Activated CD8-positive, alpha-beta T cell treated with anti-CD3 and anti-CD28 coated beads for 36 hours (primary cell): ENCODE measurements around the gene CCDC12. TPM values are rescaled to one million over a fixed set of nuclear protein-coding genes. Genes with fewer than 3 reads are reported as not detected.
A peak's percentile ranks its signal among the peaks of the same experiment; 100 is the strongest.

Experiments
- ATAC-seq: fragments of 200-7000 bp; cut with Tn5 transposase; one replicate; pipeline ENCODE4 v1.10.0; 2021; ENCODE audit warnings: mild to moderate bottlenecking, moderate library complexity
- CTCF ChIA-PET: fragments of 350-600 bp; sonication (Branson Sonifier 250); formaldehyde crosslinking; loops from one replicate; lab custom pipeline; 2021; ENCODE audit warnings: antibody characterized with exemption; lab: Charles Lee
- POLR2A ChIA-PET: fragments of 350-600 bp; sonication (Branson Sonifier 250); formaldehyde crosslinking; loops from one replicate; lab custom pipeline; 2021; ENCODE audit warnings: antibody characterized with exemption; lab: Charles Lee
- DNase-seq: peaks from one replicate; pipeline ENCODE4 v3.0.0-alpha.2; 2020
- H3K27ac Mint-ChIP-seq: one replicate; pipeline ENCODE4 v1.8.0; 2021; ENCODE audit warnings: mild to moderate bottlenecking, mixed read lengths
- H3K27me3 Mint-ChIP-seq: one replicate; pipeline ENCODE4 v1.8.0; 2021; ENCODE audit warnings: mixed read lengths
- H3K36me3 Mint-ChIP-seq: one replicate; pipeline ENCODE4 v1.8.0; 2021; ENCODE audit warnings: low read depth, mixed read lengths
- H3K4me1 Mint-ChIP-seq: one replicate; pipeline ENCODE4 v1.8.0; 2021; ENCODE audit warnings: low read depth, mixed read lengths
- H3K4me3 Mint-ChIP-seq: one replicate; pipeline ENCODE4 v1.8.0; 2021; ENCODE audit warnings: mild to moderate bottlenecking, moderate library complexity, mixed read lengths
- H3K9me3 Mint-ChIP-seq: one replicate; pipeline ENCODE4 v1.8.0; 2021; ENCODE audit warnings: mixed read lengths
- CTCF ChIP-seq: fragments of 200-600 bp; IDR thresholded peaks from one replicate; pipeline ENCODE4 v1.8.0; 2022; ENCODE audit warnings: antibody characterized with exemption, mild to moderate bottlenecking
- intact Hi-C: fragments of 100-400 bp; cut with micrococcal nuclease; formaldehyde crosslinking; loops from one replicate; pipeline ENCODE4 v1.10.0; 2022
- total RNA-seq, 2 experiments: library from RNA; stranded (reverse); gene quantifications; one replicate each; pipeline ENCODE4 v1.2.3, GENCODE V29; 2021

The CCDC12 gene
- total RNA-seq, 2 experiments from 2014 or later: 51.2 to 51.6 TPM

GRCh38 chr3:46893146-46893748 lies 83.3 kb downstream of the CCDC12 start:
- CTCF ChIA-PET: interaction anchor here (1.2 to 6.0 kb wide), 3 partner anchors 16 to 186 kb away, joined by 4 to 23 read pairs (median 20); no protein-coding TSS in a partner anchor
- ATAC-seq (no peak), DNase-seq (no peak)
- Mint-ChIP-seq H3K4me3 (no peak overlapping the region), H3K9me3 (no peaks in the 10 kb centered on the region), H3K27ac (no peak overlapping the region), H3K4me1 (no peaks in the 10 kb centered on the region), H3K36me3 (no peaks in the 10 kb centered on the region), H3K27me3 (peaks cover 49% of the 10 kb centered on the region)
- no peak for TF ChIP-seq CTCF
- POLR2A ChIA-PET: no interaction called here
- intact Hi-C loops: no loop called here

GRCh38 chr3:46892285-46893145 lies 84.0 kb downstream of the CCDC12 start:
- no peak for TF ChIP-seq CTCF
- intact Hi-C loops: no loop called here
- ChIA-PET POLR2A (no interaction called here), CTCF (interaction anchor here (1.1 to 6.0 kb wide), 3 partner anchors 17 to 26 kb away, joined by 4 to 23 read pairs (median 4); no protein-coding TSS in a partner anchor)
- H3K36me3 Mint-ChIP-seq: no peaks in the 10 kb centered on the region
- no peak for DNase-seq
- peak; percentile 43 for ATAC-seq
- H3K27ac Mint-ChIP-seq: no peak overlapping the region
- H3K9me3 Mint-ChIP-seq: no peaks in the 10 kb centered on the region
- peaks cover 46% of the 10 kb centered on the region for H3K27me3 Mint-ChIP-seq
- no peaks in the 10 kb centered on the region for H3K4me1 Mint-ChIP-seq
- peak overlapping the region; percentile 21 for H3K4me3 Mint-ChIP-seq

GRCh38 chr3:46891132-46891531 lies 85.4 kb downstream of the CCDC12 start:
- intact Hi-C loops: no loop called here
- H3K27ac Mint-ChIP-seq: no peak overlapping the region
- CTCF ChIA-PET: interaction anchor here (1.0 to 6.0 kb wide), 5 partner anchors 9 to 24 kb away, joined by 3 to 23 read pairs (median 5); no protein-coding TSS in a partner anchor
- H3K4me1 Mint-ChIP-seq: no peaks in the 10 kb centered on the region
- DNase-seq: no peak
- no peak for TF ChIP-seq CTCF
- peaks cover 46% of the 10 kb centered on the region for H3K27me3 Mint-ChIP-seq
- no peak for ATAC-seq
- POLR2A ChIA-PET: no interaction called here
- no peak overlapping the region for H3K4me3 Mint-ChIP-seq
- H3K36me3 Mint-ChIP-seq: no peaks in the 10 kb centered on the region
- no peaks in the 10 kb centered on the region for H3K9me3 Mint-ChIP-seq

GRCh38 chr3:46890132-46890531 lies 86.4 kb downstream of the CCDC12 start:
- Mint-ChIP-seq H3K9me3 (no peaks in the 10 kb centered on the region), H3K36me3 (no peaks in the 10 kb centered on the region), H3K27me3 (peaks cover 47% of the 10 kb centered on the region), H3K27ac (no peak overlapping the region), H3K4me1 (no peaks in the 10 kb centered on the region), H3K4me3 (no peak overlapping the region)
- no peak for TF ChIP-seq CTCF
- DNase-seq: no peak
- POLR2A ChIA-PET: interaction anchor here (0.5 kb wide), 1 partner anchor 19 kb away, joined by 3 read pairs; no protein-coding TSS in a partner anchor
- intact Hi-C loops: no loop called here
- CTCF ChIA-PET: interaction anchor here (1.0 to 6.0 kb wide), 4 partner anchors 10 to 23 kb away, joined by 3 to 23 read pairs (median 6); no protein-coding TSS in a partner anchor
- ATAC-seq: no peak
